GM19239 (cell line): ENCODE data around the gene SCCPDH.
"Not testable (repeated sequence)": the region's sequence is repeated elsewhere in the genome, so short reads cannot be mapped to it uniquely, and the experiment has no call there.

ENCODE experiments used
- DNase-seq: peaks from one replicate; pipeline ENCODE4 v3.0.0; 2011; ENCODE audit warnings: low spot score; ENCODE audit not compliant: insufficient read length
- FAIRE-seq: peaks from 2 replicates; lab custom pipeline; 2011; peaks lifted over from hg19 to GRCh38; lab: Jason Lieb, UNC

Gene SCCPDH

DNA sequence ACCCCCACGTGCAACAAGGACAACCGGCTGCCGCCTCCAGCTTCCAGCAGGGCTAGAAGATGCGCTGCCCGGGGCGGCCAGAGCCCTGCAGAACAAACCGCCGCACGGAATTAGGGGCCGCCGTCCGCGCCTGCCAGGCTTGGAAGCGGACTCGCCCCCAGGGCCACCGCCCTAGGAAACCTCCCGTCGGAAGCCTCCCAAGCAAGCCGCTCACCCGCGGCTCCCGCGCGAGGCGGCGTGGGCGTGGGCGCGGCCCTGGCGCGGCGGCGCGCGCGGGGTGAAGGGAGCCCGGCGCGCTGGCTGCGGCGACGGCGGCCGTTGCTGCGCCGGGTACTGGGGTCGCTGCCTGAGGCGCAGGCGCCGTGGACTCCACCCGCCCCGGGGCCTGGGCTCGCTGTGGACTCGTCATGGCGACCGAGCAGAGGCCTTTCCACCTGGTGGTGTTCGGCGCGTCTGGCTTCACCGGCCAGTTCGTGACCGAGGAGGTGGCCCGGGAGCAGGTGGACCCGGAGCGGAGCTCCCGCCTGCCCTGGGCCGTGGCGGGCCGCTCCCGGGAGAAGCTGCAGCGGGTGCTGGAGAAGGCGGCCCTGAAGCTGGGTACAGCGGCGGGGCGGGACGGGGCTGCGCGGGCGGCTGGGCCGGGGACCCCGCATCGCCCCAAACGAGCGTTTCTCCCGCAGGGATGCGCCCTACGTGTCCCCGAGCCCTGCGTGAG is at the start of gene SCCPDH:
TSS of gene SCCPDH (plus strand) at position 394 of the 715 bp plus-strand sequence. CDS start at position 408, 14 bp downstream.
- FAIRE-seq = peak; percentile 58
- DNase-seq = peak; percentile 90

DNA sequence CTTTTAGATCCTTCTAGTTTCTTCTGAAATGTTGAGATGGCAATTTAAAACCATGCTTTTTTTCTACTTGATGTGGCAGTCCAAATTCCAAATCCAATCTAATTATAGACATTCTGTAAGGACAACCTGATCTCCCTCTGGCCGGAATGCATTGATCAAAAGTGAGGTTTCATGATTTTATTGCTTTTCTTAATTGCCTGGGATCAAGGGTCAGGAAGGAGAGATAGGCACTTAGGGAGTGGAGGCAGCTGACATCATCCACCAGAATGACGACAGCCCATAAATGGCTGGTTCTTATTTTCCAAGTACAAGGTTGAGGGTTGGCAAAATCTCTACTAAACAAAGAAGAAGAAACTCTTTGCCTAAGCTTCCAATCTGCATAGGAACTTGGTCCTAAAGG is 46.4 kb upstream of the SCCPDH start:
- no peak for FAIRE-seq
- no peak for DNase-seq

GRCh38 chr1:246678816-246679793 is 45.1 kb upstream of the SCCPDH start:
- no peak for FAIRE-seq

DNA sequence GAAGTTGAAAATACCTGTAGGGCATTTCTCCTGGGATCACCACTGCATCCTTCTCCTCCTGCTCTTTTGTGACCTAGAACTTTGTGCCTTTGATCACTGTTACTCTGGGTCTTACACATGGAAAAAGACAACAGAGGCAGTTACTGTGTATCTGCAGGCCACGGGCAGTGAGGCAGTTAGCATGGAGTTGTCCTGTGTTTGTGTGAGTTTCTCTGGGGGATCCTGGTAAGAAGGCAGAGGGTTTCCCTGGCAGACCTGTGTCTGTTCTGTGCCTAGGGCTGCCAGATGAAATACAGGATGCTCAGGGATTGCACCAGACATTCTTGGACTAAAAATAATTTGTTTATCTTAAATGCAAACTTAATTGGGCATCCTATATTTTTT is 44.4 kb upstream of the SCCPDH start:
- DNase-seq = no peak
- no peak for FAIRE-seq

More at GRCh38 chr1:246678816-246679793, 45.1 kb upstream of the SCCPDH start:
- no peak for DNase-seq

DNA sequence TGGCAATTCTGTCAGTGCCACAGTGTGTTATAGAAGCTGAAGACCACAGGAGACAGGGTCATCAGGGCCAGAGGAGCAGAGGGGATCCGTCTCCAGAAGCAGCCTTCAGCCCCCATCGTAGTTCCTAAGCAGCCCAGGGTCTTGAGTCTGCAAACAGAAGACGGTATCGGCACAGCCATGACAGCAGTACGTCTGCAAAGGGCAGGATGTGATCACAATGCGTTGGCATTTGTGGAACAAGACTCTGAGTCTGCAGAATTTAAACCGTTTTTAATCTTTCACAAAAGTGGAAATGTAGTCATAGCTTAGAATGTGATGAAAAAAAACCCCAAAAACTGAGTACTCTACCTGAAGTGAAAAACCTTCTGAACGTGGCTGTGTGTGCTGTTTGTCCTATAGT is 44.0 kb upstream of the SCCPDH start:
- DNase-seq = no peak
- no peak for FAIRE-seq

DNA sequence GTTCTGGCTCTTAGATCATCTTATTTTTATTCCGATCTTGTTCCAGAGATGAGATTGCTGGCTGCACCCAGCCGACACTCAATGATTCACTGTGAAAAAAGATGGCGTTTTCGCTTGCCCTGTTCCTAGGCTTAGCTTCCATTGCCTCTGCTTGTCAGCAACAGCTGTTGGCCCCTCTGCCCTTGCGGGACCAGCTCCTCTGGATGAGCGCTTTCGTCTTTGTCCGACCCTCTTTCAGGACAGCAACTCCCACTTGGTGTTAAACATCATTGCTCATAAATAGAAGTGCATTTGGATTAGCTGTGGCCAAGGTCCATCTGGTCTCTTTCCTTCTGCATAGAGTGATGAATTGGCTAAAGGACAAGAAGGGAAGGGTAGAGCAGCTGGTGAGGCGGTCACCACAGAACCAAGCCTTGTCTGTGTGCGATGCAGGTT is 43.5 kb upstream of the SCCPDH start:
- FAIRE-seq = no peak
- DNase-seq = no peak

- DNase-seq (no peak), FAIRE-seq (no peak)
Observed at GRCh38 chr1:246681900-246682895, 42.0 kb upstream of the SCCPDH start.

DNA sequence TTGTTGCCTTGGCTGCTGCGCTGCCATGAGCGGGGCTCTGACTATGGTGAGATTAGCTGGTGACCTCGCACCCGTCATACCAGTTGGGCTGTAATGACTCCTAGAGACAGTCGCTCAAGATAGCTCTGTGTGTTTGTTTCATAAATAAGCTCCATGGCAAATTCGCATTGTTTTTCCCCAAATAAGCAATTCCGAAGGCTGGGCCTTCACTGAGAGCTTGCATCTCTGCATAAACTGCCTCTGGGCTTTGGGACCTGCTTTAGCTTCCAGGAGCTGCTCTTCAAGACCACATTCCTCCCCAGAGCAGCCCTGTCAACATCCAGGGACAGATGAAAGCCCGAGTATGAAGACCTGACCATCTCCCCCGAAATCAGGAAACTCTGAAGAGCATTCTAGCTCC is 40.7 kb upstream of the SCCPDH start:
- DNase-seq (no peak), FAIRE-seq (no peak)

DNA sequence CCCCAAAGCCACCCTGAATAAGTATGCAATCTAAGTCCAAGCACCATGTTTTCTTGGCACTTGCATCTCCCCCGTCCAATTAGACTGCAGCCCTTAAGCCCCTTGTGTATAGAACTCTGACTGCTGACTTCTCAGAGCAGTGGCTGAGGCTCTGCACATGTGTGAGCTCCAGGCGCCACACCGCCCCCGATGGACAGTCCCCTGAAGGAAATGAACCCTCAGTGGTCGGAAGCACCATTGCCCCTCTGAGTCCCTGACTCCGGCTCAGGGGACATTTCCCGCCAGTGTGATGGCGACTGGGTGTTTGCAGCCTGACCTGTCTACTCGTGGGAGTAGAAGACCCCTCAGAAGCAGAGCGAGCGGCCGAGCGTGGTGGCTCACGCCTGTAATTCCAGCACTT is 37.2 kb upstream of the SCCPDH start:
- DNase-seq (no peak), FAIRE-seq (no peak)

DNA sequence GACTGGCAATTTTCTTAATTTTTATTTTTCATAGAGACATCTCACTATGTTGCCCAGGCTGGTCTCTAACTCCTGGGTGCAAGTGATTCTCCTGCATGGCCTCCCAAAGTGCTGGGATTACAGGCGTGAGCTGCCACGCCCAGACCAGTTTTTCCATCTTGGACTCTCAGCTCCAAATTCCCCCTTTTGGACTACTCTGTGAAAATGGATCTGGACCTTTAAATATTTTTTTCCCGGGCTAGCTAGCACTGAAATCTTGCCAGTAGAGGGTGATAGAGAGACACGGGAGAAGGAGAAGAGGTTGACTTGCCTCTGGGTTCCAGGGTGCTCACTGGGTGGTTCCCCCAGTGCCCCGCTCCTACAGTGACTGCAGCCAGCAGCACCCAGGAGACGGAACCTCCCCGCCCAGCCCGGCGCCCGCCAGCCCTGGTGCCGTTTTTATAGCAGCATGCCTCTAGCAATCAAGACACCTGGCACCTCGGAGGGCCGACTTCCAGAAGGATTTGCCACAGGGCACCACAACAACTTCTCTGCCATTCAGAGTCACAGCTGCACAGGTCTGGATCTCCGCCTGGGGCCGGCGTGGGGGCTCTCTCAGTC is 34.7 kb upstream of the SCCPDH start:
- peak; percentile 82 for FAIRE-seq
- DNase-seq = peak; percentile 86

- no peak for DNase-seq
- no peak for FAIRE-seq
Observed at GRCh38 chr1:246690100-246690499, 34.1 kb upstream of the SCCPDH start.

GRCh38 chr1:246691622-246692495 is 32.4 kb upstream of the SCCPDH start:
- no peak for FAIRE-seq
- no peak for DNase-seq

GRCh38 chr1:246694213-246694895 is 29.9 kb upstream of the SCCPDH start:
- FAIRE-seq, DNase-seq: not testable (repeated sequence)

GRCh38 chr1:246695136-246695535 is 29.1 kb upstream of the SCCPDH start:
- DNase-seq (no peak), FAIRE-seq (no peak)

DNA sequence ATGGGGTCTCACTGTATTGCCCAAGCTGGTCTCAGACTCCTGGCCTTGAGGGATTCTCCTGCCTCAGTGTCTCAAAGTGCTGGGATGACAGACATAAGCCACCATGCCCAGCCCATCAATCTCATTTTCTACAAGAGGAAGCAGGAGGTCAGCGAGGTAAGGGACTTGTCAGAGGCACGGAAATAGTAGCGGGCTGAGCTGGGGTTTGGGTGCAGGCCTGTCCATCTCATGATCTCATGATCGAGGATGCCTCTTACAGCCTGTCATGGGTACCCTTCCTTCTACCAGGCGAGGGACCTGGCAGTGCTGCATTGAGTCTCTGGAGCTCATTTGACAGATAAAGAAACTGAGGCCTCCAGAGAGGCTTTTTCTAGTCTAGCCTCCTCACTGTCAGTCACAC is 28.5 kb upstream of the SCCPDH start:
- FAIRE-seq (no peak), DNase-seq (no peak)

- FAIRE-seq (no peak), DNase-seq (no peak)
Observed at GRCh38 chr1:246698466-246699094, 25.6 kb upstream of the SCCPDH start.

GRCh38 chr1:246699095-246699735 is 25.0 kb upstream of the SCCPDH start:
- FAIRE-seq = peak; percentile 85

More at GRCh38 chr1:246699095-246699735, 25.0 kb upstream of the SCCPDH start:
- DNase-seq = peak; percentile 81
